Pancreas (tissue), 10 donors: ENCODE data around the gene CBFA2T2. TPM values are rescaled to one million over a fixed set of nuclear protein-coding genes. Genes with fewer than 3 reads are reported as not detected.

Experiments used
- ATAC-seq, 4 donors: fragments of 200-7000 bp; cut with Tn5 transposase; one replicate each; pipeline versions ENCODE4 v1.8.0 to v1.9.1; 2020; ENCODE audit warnings: mild to moderate bottlenecking in 4 of 4, moderate library complexity in 4 of 4
- DNase-seq, 6 donors: peaks; one replicate each; pipeline ENCODE4 v3.0.0-alpha.2; 2020
- FAIRE-seq: peaks from 2 replicates; lab custom pipeline; 2012; peaks lifted over from hg19 to GRCh38; lab: Jason Lieb, UNC
- H3K27ac ChIP-seq, 4 donors: fragments of 200-600 bp; sonication (generic); 1 replicate in 3 of 4; 2 replicates in 1 of 4; pipeline versions ENCODE4 v1.5.0 to v1.8.0; 2020
- H3K27me3 ChIP-seq, 4 donors: fragments of 200-600 bp; one replicate each; pipeline ENCODE4 v1.8.0; 2021
- H3K36me3 ChIP-seq, 3 donors: fragments of 200-600 bp; sonication (generic) in 1 of 3; one replicate each; pipeline versions ENCODE4 v1.5.0 to v1.8.0; 2020 to 2021
- H3K4me1 ChIP-seq, 3 donors: fragments of 200-600 bp; one replicate each; pipeline ENCODE4 v1.8.0; 2021
- H3K4me3 ChIP-seq, 4 donors: fragments of 200-600 bp; sonication (generic) in 2 of 4; one replicate each; pipeline versions ENCODE4 v1.5.0 to v1.8.0; 2020 to 2021
- H3K9me3 ChIP-seq, 4 donors: fragments of 200-600 bp; one replicate each; pipeline ENCODE4 v1.8.0; 2021
- CTCF ChIP-seq, 4 donors: fragments of 200-600 bp; sonication (generic) in 3 of 4; IDR thresholded peaks; one replicate each; pipeline versions ENCODE4 v1.5.0 to v1.8.0; 2021; ENCODE audit warnings: antibody characterized with exemption in 4 of 4
- WGBS, 2 donors: extraction: QIAGEN DNeasy Blood & Tissue Kit; methylation state at CpG; one replicate each; pipeline ENCODE4 v1.1.7; 2013; 5-methylcytosine and 5-hydroxymethylcytosine counted together
- intact Hi-C, 3 donors: fragments of 100-400 bp; cut with DNase I; formaldehyde crosslinking; loops; one replicate each; pipeline versions ENCODE4 v1.11.1 to v1.14.2; 2022
- polyA plus RNA-seq, 2 donors: library from polyadenylated mRNA; stranded (reverse); fragments of 200-250 nt; gene quantifications; one replicate each; pipeline ENCODE4 v1.2.3, GENCODE V29; 2013
- total RNA-seq, 6 donors: library from RNA; stranded (reverse); fragmentation: NEBNext Ultra II Directional in 4 of 6; extraction: Animal tissue kit (Norgen Biotek cat#: 25700) in 4 of 6; gene quantifications; one replicate each; pipeline versions ENCODE4 v1.2.1 to v1.2.4, GENCODE V29; 2021 to 2023
- donor health status: healthy with polysubstance abuse.
- donor health status: DM: no; HTN: no; CAD: no; lungs with moderate emphysema.
- donor health status: DM: no; HTN: no; CAD: no.
- donor health status: control.
- donor health status: control.
- donor health status: Bipolar disorder and iron deficiency.
- donor health status: DM: yes; HTN: yes; CAD: no.
- donor health status: DM: no; HTN: no; CAD: no.
- donor health status: DM: no; HTN: no; CAD: no.
- donor health status: DM: yes; HTN: yes; CAD: no.

The CBFA2T2 gene
- total and polyA plus RNA-seq, 8 donors = 4.7 to 11.6 (median 7.5) TPM

GRCh38 chr20:33676652-33677645 lies 187.1 kb downstream of the CBFA2T2 start:
- intact Hi-C loops = loop anchor here in 1 of 3 donors (10.0 kb wide), 1 partner anchor 128 kb away; no protein-coding TSS in a partner anchor
- H3K4me3 ChIP-seq = no peak overlapping the region
- no peak overlapping the region for H3K27ac ChIP-seq
- WGBS, 2 donors = 95% methylated on average over 31 of the region's 31 CpGs
- ATAC-seq (no peak), DNase-seq (no peak), FAIRE-seq (no peak)
- H3K4me1 ChIP-seq = peaks cover 0 to 9% (median 0%) of the 10 kb centered on the region in 3 donors
- no peaks in the 10 kb centered on the region for H3K36me3 ChIP-seq
- H3K9me3 ChIP-seq = no peaks in the 10 kb centered on the region
- no peaks in the 10 kb centered on the region for H3K27me3 ChIP-seq
- TF ChIP-seq CTCF (IDR thresholded peaks at IDR 0.05) = no peak

GRCh38 chr20:33677991-33678702 lies 188.3 kb downstream of the CBFA2T2 start:
- intact Hi-C loops = loop anchor here in 1 of 3 donors (10.0 kb wide), 1 partner anchor 127 kb away; no protein-coding TSS in a partner anchor

GRCh38 chr20:33679758-33680485 lies 190.0 kb downstream of the CBFA2T2 start:
- FAIRE-seq (no peak), DNase-seq (peak in 1 of 6 donors; percentile 4), ATAC-seq (no peak)
- intact Hi-C loops = loop anchor here in 1 of 3 donors (10.0 kb wide), 1 partner anchor 125 kb away; no protein-coding TSS in a partner anchor
- no peaks in the 10 kb centered on the region for H3K27me3 ChIP-seq
- 82 to 86% methylated on average over 20 of the region's 20 CpGs for WGBS, 2 donors
- no peak overlapping the region for H3K27ac ChIP-seq
- no peak overlapping the region for H3K4me3 ChIP-seq
- TF ChIP-seq CTCF (IDR thresholded peaks at IDR 0.05) = no peak
- no peaks in the 10 kb centered on the region for H3K9me3 ChIP-seq
- no peaks in the 10 kb centered on the region for H3K36me3 ChIP-seq
- H3K4me1 ChIP-seq = no peaks in the 10 kb centered on the region

More at GRCh38 chr20:33677991-33678702, 188.3 kb downstream of the CBFA2T2 start:
- no peak for TF ChIP-seq CTCF (IDR thresholded peaks at IDR 0.05)
- Histone ChIP-seq H3K4me3 (no peak overlapping the region), H3K36me3 (no peaks in the 10 kb centered on the region), H3K27me3 (no peaks in the 10 kb centered on the region), H3K4me1 (peaks cover 0 to 4% (median 0%) of the 10 kb centered on the region in 3 donors), H3K9me3 (no peaks in the 10 kb centered on the region), H3K27ac (no peak overlapping the region)
- no peak for ATAC-seq
- FAIRE-seq = no peak
- 88 to 91% methylated on average over 15 of the region's 15 CpGs for WGBS, 2 donors
- DNase-seq = no peak

- no peak for FAIRE-seq
- no peak for TF ChIP-seq CTCF (IDR thresholded peaks at IDR 0.05)
- Histone ChIP-seq H3K4me1 (no peaks in the 10 kb centered on the region), H3K36me3 (no peaks in the 10 kb centered on the region), H3K27ac (no peak overlapping the region), H3K27me3 (no peaks in the 10 kb centered on the region), H3K9me3 (no peaks in the 10 kb centered on the region), H3K4me3 (no peak overlapping the region)
- DNase-seq = no peak
- ATAC-seq = no peak
- 95 to 100% methylated on average over 2 of the region's 2 CpGs for WGBS, 2 donors
- intact Hi-C loops = no loop called here
Observed at GRCh38 chr20:33680686-33681085, 190.8 kb downstream of the CBFA2T2 start.
